Ecto neural progenitor cell (in vitro differentiated cells): ENCODE data around the gene SNX2.
"Not testable (repeated sequence)": the region's sequence is repeated elsewhere in the genome, so short reads cannot be mapped to it uniquely, and the experiment has no call there.

Source experiments
- DNase-seq: peaks from one replicate; pipeline ENCODE4 v3.0.0-alpha.2; 2018; ENCODE audit warnings: low spot score

The SNX2 gene

DNA sequence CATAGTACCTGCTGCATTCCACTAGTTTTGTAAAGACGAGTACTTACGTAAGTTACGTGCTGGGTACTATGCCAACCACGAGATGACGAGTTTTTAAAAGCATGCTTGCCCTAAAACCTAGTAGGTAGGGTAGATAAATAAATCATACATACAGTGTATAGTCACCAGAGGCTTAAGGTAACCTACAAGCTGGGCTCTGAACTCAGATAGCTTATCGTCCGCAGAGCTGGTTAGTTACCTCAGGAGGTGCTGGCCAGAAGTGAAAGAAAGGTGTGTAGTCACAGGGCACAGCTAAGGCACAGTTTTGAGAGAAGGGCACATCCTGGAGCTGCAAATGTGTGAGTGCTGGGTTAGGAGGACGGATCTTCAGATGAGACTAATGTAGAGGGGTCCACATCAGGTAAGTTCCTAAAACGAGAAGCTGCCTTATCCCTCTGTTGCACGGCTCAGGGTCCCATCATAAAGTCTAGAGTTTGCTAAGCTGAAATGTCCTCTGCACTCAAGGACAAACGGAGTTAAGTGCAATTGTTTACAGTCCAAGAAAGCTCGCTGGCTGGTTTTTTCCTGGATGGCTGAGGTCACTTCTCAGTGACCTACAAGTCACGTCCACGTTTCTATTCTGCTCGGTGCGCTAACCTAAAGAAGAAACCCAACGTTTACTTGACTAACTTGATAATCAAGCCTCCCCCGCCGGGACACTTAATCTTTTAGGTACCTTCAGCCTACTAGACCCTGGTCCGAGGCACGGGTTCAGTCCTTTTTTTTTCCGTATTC, 69.4 kb downstream of the SNX2 start:
- DNase-seq = no peak

DNA sequence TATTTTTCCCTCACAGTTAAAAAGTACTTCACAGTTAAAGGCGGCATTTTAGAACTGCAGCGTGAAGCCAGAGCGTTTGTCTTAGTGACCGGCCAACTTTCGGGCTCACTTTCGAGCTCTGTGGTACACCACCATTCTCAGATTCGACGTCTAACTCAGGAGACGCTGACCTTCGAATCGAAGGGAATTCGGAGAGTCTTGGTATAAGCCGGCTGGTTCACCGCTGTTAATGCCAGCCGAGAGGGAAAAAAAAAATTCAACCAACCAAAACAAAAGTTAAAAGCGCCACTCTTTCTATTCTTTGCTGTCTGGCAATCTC, 70.0 kb downstream of the SNX2 start:
- no peak for DNase-seq

DNA sequence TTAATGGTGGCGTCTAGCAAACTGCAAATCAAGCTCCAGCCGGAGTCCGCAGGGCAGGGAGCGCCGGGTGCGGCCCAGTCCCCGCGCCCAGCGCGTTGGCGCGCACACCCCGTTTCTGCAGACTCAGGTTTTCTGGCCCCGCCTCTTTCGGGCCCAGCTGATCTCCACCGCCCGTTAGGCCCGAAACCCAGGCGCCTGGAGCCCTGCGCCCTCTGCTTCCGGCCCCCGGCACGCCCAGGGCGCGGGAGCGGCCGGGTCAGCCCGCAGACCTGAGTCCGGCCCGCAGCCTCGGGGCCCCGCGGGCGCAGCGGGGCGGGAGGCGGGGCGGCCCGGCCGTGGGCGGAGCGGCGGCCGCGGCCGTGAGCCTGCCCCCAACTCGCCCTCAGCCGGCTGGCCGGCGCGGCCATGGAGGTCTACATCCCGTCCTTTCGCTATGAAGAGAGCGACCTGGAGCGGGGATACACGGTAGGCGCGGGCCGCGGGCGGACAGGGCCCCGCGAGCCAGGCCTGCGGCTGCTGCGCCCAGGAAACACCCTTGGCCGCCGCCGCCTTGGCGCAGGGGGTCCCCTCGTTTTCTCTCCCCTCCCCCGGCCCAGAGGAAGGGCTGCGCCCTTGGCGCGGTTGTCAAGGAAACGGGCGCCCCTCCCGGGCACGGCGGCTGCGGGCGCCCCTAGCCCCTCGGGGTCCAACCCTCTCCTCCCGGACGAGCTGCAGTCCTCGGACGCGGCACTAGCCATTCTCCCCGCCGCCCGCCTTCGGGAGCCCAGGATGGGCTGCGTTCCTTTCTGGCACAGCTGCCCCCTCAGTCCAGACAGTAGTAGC, 70.6 kb downstream of the SNX2 start, which contains the start of gene SNX24:
SNX24 (plus strand) TSS at position 385 of the 822 bp plus-strand sequence; CDS start at position 406, 21 bp downstream.
- peak; percentile 86 for DNase-seq

GRCh38 chr5:122846051-122846550, 71.2 kb downstream of the SNX2 start:
- no peak for DNase-seq

DNA sequence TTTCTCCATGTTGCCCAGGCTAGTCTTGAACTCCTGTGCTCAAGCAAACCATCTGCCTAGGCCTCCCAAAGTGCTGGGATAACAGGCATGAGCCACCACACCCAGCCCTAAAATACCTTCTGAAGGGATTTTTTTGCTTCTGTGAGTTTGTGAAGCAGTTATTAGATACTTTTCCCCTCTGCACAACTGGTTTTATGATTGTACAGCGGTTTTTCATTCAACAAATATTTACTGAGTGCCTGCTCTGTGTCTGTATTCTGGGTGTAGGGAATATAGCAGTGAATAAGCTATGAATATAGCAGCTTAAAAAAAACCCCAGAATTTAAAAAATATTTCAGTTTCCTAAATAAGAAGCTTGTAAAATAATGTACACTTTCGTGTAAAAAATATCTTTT, 72.8 kb downstream of the SNX2 start:
- DNase-seq = no peak

DNA sequence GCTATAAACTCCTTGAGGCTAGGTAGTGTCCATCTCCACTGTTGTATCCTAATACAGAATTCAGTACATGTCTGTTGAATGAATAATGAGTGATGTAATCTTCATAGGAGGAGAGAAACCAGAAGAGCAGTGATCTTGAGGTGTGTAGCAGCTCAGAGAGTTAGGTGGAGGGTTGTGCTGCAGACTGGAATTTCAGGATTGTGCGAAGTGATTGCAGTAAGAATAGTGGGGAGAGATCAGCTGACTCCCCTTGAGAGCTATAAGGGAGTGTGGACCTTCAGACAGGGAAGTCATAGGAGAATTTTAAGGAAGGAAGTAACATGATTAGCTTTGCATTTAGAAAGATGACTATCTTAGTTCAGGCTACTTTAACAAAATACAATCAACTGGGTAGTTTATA, 74.9 kb downstream of the SNX2 start:
- no peak for DNase-seq

- not testable (repeated sequence) for DNase-seq
These were observed 82.7 kb downstream of the SNX2 start for GRCh38 chr5:122857538-122857937.

DNA sequence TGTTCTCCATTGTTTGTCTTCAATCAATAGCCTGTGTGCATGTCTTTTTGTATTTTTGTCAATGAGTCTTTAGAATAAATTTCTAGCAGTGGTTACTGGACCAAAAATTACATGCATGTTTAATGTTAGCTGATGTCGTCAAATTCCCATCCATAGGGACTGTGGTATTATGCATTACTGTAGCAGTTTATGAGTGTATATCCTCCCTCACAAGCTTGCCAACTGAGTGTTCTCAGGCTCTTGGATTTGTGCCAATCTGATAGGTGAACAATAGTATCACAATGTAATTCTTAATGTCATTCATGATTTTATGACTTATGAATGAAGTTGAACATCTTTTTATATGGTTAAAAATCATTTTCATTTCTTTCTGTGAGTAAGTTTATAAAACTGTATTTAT, 83.6 kb downstream of the SNX2 start:
- no peak for DNase-seq

DNA sequence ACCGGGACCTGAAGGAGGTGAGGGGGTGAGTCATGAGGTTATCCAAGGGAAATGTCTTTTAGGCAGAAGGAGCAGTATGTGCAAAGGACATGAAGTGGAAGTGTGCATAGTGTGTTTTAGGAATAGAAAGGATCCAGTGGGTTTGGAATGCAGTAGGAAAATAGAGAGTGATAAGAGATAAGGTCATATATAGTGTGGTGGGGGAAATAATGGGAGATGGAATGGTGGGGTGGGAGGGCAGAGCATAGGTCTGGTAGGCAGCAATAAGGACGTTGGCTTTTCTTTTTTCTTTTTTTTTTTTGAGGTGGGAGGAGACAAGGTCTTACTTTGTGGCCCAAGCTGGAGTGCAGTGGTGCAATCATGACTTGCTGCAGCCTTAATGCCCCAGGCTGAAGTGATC, 88.4 kb downstream of the SNX2 start:
- DNase-seq = no peak

GRCh38 chr5:122863721-122864120, 88.8 kb downstream of the SNX2 start:
- no peak for DNase-seq

DNA sequence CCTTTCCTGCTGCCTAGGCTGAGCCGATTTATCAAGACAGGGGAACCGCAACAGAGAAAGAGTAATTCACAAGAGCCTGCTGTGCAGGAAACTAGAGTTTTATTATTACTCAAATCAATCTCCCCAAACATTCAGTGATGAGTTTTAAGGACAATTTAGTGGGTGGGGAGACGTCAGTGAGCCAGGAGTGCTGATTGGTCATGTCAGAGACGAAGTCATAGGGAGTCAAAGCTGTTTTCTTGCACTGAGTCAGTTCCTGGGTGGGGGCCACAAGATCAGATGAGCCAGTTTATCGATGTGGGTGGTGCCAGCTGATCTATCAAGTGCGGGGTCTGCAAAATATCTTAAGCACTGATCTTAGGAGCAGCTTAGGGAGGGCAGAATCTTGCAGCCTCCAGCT, 89.5 kb downstream of the SNX2 start:
- no peak for DNase-seq

DNA sequence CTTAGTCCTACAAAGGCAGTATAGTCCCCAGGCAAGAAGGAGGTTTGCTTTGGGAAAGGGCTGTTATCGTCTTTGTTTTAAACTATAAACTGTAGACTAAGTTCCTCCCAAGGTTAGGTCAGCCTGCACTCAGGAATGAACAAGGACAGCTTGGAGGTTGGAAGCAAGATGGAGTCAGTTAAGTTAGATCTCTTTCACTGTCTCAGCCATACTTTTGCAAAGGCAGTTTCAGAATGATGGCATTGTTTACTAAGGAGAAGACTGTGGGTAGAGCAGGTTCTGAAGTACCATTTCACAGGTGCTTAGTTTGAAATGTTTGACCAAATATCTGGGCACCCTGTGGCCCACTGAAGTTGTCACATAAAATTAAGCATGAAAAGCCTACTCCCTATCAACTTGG, 90.0 kb downstream of the SNX2 start:
- no peak for DNase-seq

GRCh38 chr5:122870219-122870856, 95.5 kb downstream of the SNX2 start:
- DNase-seq = no peak

DNA sequence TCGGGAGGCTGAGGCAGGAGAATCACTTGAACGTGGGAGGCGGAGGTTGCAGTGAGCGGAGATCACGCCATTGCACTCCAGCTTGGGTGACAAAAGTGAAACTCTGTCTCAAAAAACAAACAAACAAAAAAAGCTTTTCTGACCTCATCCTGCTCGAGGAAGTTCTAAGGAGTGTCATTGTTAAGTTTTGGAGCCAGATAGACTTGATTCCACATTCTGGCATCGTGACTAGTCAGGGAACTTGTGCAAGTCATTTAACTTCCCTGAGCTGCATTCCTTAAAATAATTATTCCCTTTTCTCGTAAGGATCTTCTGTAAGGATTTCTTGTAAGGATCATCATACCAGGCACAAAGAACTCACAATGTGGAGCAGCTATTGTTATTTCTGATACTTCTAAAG, 96.8 kb downstream of the SNX2 start:
- no peak for DNase-seq

- no peak for DNase-seq
These were observed 99.4 kb downstream of the SNX2 start for GRCh38 chr5:122874179-122874875.

- DNase-seq = no peak
These were observed 102.6 kb downstream of the SNX2 start for GRCh38 chr5:122877518-122877917.

DNA sequence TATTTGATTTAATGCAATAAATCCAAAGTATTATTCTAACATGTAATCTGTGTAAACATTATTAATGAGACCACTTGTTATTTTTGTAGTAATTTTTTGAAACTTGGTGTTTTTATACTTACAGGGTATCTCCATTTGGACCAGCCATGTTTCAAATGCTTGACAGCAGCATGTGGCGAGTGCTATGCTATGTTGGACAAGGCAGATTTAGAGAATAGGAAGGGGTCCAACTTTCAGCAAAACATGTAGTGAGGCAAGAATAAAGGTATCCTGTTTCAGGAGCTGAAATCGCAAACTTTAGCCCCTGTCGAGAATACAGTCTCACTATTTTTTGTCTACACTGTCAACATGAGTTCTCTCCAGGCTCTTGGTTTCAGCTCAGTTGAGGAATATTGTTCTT, 104.2 kb downstream of the SNX2 start:
- no peak for DNase-seq
